Measurements from ENCODE around the gene CADPS.

- no peak for TF ChIP-seq CTCF (IDR thresholded peaks at IDR 0.05 in 8 of 11, conservative IDR thresholded peaks at IDR 0.05 in 3 of 11)
- TF ChIP-seq POLR2AphosphoS5 (IDR thresholded peaks at IDR 0.05), result no peak
These were observed 125.6 kb downstream of the CADPS start for GRCh38 chr3:62749657-62750056.
